Measurements from ENCODE around the gene GOLGA8A. TPM values are rescaled to one million over a fixed set of nuclear protein-coding genes. Genes with fewer than 3 reads are reported as not detected.

Gene GOLGA8A, protein sequence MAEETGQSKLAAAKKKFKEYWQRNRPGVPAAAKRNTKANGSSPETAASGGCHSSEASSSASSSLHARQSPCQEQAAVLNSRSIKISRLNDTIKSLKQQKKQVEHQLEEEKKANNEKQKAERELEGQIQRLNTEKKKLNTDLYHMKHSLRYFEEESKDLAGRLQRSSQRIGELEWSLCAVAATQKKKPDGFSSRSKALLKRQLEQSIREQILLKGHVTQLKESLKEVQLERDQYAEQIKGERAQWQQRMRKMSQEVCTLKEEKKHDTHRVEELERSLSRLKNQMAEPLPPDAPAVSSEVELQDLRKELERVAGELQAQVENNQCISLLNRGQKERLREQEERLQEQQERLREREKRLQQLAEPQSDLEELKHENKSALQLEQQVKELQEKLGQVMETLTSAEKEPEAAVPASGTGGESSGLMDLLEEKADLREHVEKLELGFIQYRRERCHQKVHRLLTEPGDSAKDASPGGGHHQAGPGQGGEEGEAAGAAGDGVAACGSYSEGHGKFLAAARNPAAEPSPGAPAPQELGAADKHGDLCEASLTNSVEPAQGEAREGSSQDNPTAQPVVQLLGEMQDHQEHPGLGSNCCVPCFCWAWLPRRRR
- total RNA-seq (2022; extraction: Qiagen RNA extraction): 4.7 to 10.2 TPM (median 8.4 TPM) in 5 replicates

DNA sequence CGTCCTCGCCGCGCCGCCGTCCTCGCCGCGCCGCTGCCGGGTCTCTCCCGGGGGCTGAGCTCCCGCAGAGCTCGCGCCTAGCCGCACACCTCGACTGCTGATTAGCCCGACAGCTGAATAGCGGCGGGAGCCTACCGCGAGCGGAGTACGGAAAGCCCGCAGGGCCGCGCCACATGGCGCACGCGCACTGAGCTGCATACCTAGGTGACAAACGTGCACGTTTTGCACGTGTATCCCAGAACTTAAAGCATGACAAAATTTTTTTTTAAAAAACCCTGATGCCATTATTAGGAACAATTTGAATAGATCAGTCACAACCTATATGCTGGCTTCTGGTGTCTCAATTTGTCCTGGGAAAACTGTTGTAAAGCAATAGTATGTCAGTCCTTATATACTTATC, at the start of gene GOLGA8A:
Gene GOLGA8A, minus strand, starts transcription at position 122 of the 400 bp plus-strand sequence. CDS start 48,117 bp downstream, outside the sequence.

Other genes with a start within 250 kb of the GOLGA8A start
- gene KATNBL1, start 227.7 kb downstream of the GOLGA8A start, total RNA-seq (2022; extraction: Qiagen RNA extraction): 29.1 to 41.6 TPM (median 33.1 TPM) in 5 replicates
- 196 to 214 TPM (median 199 TPM) in 5 replicates for gene EMC4, start 212.8 kb downstream of the GOLGA8A start, total RNA-seq (2022; extraction: Qiagen RNA extraction)
- 4.5 to 8.2 TPM (median 5.3 TPM) in 5 replicates for gene SLC12A6, start 100.0 kb downstream of the GOLGA8A start, total RNA-seq (2022; extraction: Qiagen RNA extraction)
- 532 to 604 TPM (median 553 TPM) in 5 replicates for gene NOP10, start 94.7 kb downstream of the GOLGA8A start, total RNA-seq (2022; extraction: Qiagen RNA extraction)
- gene NUTM1, start 94.5 kb downstream of the GOLGA8A start, total RNA-seq (2022; extraction: Qiagen RNA extraction): not detected in 5 replicates
- 47.2 to 67.3 TPM (median 63.6 TPM) in 5 replicates for gene LPCAT4, start 70.6 kb downstream of the GOLGA8A start, total RNA-seq (2022; extraction: Qiagen RNA extraction)
- gene GOLGA8B, start 145.8 kb upstream of the GOLGA8A start, total RNA-seq (2022; extraction: Qiagen RNA extraction): 14.7 to 21.4 TPM (median 16.9 TPM) in 5 replicates